Prostate gland (tissue), 2 donors: ENCODE results near the gene PEX26.
"Not testable (repeated sequence)": the region's sequence is repeated elsewhere in the genome, so short reads cannot be mapped to it uniquely, and the experiment has no call there.

Experiments used
- POLR2A ChIP-seq: fragments of 450-650 bp; IDR thresholded peaks from one replicate; pipeline ENCODE4 v1.6.1; 2016; ENCODE audit warnings: antibody characterized with exemption, mild to moderate bottlenecking
- POLR2AphosphoS5 ChIP-seq: sonication (generic); formaldehyde crosslinking; IDR thresholded peaks from one replicate; pipeline ENCODE4 v1.6.1; 2017; ENCODE audit warnings: antibody characterized with exemption
- TF ChIP-seq, protein P1 (sequence below), 4 experiments: fragments of 200-600 bp in 2 of 4; fragments of 450-650 bp in 2 of 4; sonication (generic) in 2 of 4; IDR thresholded peaks; 1 replicate in 3 of 4; 2 replicates in 1 of 4; pipeline ENCODE4 v1.5.1; 2016 to 2019; ENCODE audit warnings: antibody characterized with exemption in 4 of 4, mild to moderate bottlenecking in 2 of 4, moderate library complexity in 2 of 4

DNA sequence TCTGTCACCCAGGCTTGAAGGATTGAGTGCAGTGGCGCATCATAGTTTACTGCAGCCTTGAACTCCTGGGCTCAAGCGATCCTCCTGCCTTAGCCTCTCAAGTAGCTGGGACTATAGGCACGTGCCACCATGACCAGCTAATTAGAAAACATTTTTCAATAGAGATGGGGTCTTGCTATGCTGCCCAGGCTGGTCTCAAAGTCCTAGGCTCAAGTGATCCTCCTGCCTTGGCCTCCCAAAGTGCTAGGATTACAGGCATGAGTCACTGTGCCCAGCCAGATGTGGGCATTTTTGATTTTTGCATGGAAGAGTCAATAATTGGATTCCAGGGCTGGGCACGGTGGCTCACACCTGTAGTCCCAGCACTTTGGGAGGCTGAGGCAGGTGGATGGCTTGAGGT is 3.9 kb upstream of the PEX26 start:
- not testable (repeated sequence) for TF ChIP-seq POLR2A, POLR2AphosphoS5
- TF ChIP-seq, protein P1, sequence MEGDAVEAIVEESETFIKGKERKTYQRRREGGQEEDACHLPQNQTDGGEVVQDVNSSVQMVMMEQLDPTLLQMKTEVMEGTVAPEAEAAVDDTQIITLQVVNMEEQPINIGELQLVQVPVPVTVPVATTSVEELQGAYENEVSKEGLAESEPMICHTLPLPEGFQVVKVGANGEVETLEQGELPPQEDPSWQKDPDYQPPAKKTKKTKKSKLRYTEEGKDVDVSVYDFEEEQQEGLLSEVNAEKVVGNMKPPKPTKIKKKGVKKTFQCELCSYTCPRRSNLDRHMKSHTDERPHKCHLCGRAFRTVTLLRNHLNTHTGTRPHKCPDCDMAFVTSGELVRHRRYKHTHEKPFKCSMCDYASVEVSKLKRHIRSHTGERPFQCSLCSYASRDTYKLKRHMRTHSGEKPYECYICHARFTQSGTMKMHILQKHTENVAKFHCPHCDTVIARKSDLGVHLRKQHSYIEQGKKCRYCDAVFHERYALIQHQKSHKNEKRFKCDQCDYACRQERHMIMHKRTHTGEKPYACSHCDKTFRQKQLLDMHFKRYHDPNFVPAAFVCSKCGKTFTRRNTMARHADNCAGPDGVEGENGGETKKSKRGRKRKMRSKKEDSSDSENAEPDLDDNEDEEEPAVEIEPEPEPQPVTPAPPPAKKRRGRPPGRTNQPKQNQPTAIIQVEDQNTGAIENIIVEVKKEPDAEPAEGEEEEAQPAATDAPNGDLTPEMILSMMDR (IDR thresholded peaks at IDR 0.05) = not testable (repeated sequence)
